Right lobe of liver (tissue), 6 donors: Measurements from ENCODE around the gene USP48. TPM values are rescaled to one million over a fixed set of nuclear protein-coding genes. Genes with fewer than 3 reads are reported as not detected.

Source experiments
- ATAC-seq, 4 donors: fragments of 200-7000 bp; cut with Tn5 transposase; one replicate each; pipeline ENCODE4 v1.9.1; 2020; ENCODE audit warnings: mild to moderate bottlenecking in 4 of 4, moderate library complexity in 4 of 4
- DNase-seq, 3 donors: peaks; one replicate each; pipeline ENCODE4 v3.0.0-alpha.2; 2020
- H3K27ac ChIP-seq, 3 donors: fragments of 200-600 bp; one replicate each; pipeline ENCODE4 v1.8.0; 2022
- H3K27me3 ChIP-seq, 2 donors: fragments of 200-600 bp; one replicate each; pipeline ENCODE4 v1.8.0; 2022
- H3K36me3 ChIP-seq, 4 donors: fragments of 200-600 bp; sonication (generic) in 1 of 4; one replicate each; pipeline versions ENCODE4 v1.5.1 to v1.8.0; 2017 to 2022; ENCODE audit warnings: control low read depth in 1 of 4
- H3K4me1 ChIP-seq, 4 donors: fragments of 200-600 bp; sonication (generic) in 1 of 4; one replicate each; pipeline versions ENCODE4 v1.5.1 to v1.8.0; 2017 to 2022; ENCODE audit warnings: control low read depth in 1 of 4
- H3K4me3 ChIP-seq, 3 donors: fragments of 200-600 bp; one replicate each; pipeline ENCODE4 v1.8.0; 2022
- H3K9me3 ChIP-seq, 4 donors: fragments of 200-600 bp; sonication (generic) in 1 of 4; one replicate each; pipeline versions ENCODE4 v1.5.1 to v1.8.0; 2017 to 2022; ENCODE audit warnings: control low read depth in 1 of 4
- POLR2A ChIP-seq: fragments of 450-650 bp; IDR thresholded peaks from one replicate; pipeline ENCODE4 v1.6.1; 2017; ENCODE audit warnings: antibody characterized with exemption, mild to moderate bottlenecking
- WGBS: methylation state at CpG from one replicate; pipeline ENCODE4 v1.1.6; 2018; ENCODE audit warnings: low coverage, low lambda C conversion rate; ENCODE audit not compliant: insufficient coverage; ENCODE audit errors: missing lambda C conversion rate; 5-methylcytosine and 5-hydroxymethylcytosine counted together
- intact Hi-C, 2 donors: fragments of 100-400 bp; cut with DNase I; formaldehyde crosslinking; loops; one replicate each; pipeline versions ENCODE4 v1.11.2 to v1.14.1; 2022
- total RNA-seq, 6 experiments: library from RNA; depleted of rRNA in 2 of 6; stranded (reverse); fragments of >200 nt in 2 of 6; fragmentation: NEBNext Ultra II Directional in 3 of 6; extraction: Animal tissue kit (Norgen Biotek cat#: 25700) in 3 of 6; gene quantifications; one replicate each; pipeline versions ENCODE4 v1.1.0 to v1.2.4, GENCODE V29; 2016 to 2023
- TF ChIP-seq, protein P1 (sequence below), 4 donors: fragments of 200-600 bp in 3 of 4; fragments of 450-650 bp in 1 of 4; IDR thresholded peaks; one replicate each; pipeline versions ENCODE4 v1.5.1 to v1.8.0; 2016 to 2022; ENCODE audit warnings: antibody characterized with exemption in 4 of 4, mild to moderate bottlenecking in 2 of 4
- donor health status: DM: no; HTN: yes; CAD: no.
- donor health status: DM: no; HTN: no; CAD: no.
- donor health status: DM: no; HTN: no; CAD: no.
- donor health status: DM: no; HTN: yes; CAD: no.
- donor health status: DM: no; HTN: yes; CAD: no.

USP48 gene
- total RNA-seq, 6 experiments from 2014 or later: 21.3 to 24.5 (median 22.8) TPM

DNA sequence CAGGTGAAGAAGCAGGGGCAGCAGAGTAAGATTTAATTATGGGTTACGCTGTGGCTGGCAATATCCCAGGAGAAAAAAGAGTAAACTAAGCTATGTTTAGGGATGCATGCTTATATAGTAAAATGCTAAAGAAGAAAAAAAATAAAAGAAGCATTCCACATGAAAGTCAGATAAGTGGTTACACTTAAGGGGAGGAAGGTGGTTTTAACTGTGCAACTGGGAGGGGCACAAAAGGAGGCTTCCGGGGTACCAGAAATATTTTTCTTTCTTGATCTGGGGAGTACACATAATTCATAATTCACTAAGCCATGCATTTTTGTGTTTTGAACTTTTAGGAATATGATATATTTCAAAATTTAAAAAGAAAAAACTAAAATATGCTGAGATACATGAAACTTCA lies 39.5 kb downstream of the USP48 start:
- TF ChIP-seq, protein P1, sequence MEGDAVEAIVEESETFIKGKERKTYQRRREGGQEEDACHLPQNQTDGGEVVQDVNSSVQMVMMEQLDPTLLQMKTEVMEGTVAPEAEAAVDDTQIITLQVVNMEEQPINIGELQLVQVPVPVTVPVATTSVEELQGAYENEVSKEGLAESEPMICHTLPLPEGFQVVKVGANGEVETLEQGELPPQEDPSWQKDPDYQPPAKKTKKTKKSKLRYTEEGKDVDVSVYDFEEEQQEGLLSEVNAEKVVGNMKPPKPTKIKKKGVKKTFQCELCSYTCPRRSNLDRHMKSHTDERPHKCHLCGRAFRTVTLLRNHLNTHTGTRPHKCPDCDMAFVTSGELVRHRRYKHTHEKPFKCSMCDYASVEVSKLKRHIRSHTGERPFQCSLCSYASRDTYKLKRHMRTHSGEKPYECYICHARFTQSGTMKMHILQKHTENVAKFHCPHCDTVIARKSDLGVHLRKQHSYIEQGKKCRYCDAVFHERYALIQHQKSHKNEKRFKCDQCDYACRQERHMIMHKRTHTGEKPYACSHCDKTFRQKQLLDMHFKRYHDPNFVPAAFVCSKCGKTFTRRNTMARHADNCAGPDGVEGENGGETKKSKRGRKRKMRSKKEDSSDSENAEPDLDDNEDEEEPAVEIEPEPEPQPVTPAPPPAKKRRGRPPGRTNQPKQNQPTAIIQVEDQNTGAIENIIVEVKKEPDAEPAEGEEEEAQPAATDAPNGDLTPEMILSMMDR (IDR thresholded peaks at IDR 0.05): no peak
- TF ChIP-seq POLR2A: no peak
- WGBS: 88% methylated on average over 2 of the region's 2 CpGs
- peaks cover 0 to 24% (median under 1%) of the 10 kb centered on the region in 4 donors for H3K36me3 ChIP-seq
- ATAC-seq (no peak), DNase-seq (no peak)
- H3K4me3 ChIP-seq: no peak overlapping the region
- no peak overlapping the region for H3K27ac ChIP-seq
- no peaks in the 10 kb centered on the region for H3K4me1 ChIP-seq
- intact Hi-C loops: no loop called here
- H3K9me3 ChIP-seq: no peaks in the 10 kb centered on the region
- H3K27me3 ChIP-seq: no peaks in the 10 kb centered on the region

DNA sequence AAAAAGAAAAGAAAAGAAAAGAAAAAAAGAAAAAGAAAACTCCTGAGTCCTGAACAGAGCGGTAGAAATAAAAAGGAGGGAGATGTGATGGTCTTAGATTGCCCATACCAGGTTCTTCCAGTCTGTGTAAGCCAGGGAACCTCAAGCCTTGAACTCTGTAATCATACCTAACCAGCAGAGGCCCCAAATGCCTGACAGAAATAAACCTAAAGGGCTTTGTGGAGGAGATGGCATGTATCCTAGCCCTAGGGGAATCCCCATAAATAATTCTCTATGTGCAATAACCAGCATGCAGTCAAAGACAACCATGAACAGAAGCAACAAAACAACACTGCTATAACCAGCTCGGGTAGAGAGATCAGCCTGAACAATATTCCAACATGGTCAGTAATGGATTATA lies 40.4 kb downstream of the USP48 start:
- intact Hi-C loops: no loop called here
- no peak for ATAC-seq

DNA sequence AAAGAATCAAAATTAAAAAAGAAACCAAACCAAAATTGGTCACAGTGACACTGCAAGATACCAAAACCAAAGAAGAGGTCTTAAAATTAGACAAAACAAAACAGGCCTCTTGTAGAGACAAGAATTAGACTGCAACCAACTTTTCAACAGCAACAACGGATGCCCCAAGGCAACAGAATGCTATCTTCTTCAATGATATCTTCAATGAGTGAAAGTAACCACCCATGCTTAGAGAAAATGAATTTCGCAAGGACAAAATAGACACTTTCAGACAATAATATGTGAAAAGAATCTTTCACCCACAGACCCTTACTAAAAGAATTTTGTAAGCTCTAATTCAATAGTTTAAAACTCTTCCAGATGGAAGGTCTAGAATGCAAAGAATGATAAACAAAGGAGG lies 41.7 kb downstream of the USP48 start:
- intact Hi-C loops: no loop called here
- Histone ChIP-seq H3K4me3 (no peak overlapping the region), H3K9me3 (no peaks in the 10 kb centered on the region), H3K36me3 (peaks cover 0 to 12% (median 3%) of the 10 kb centered on the region in 4 donors), H3K27ac (no peak overlapping the region), H3K4me1 (no peaks in the 10 kb centered on the region), H3K27me3 (no peaks in the 10 kb centered on the region)
- 81% methylated on average over 2 of the region's 2 CpGs for WGBS
- ATAC-seq (no peak), DNase-seq (no peak)
- TF ChIP-seq POLR2A: no peak
- TF ChIP-seq, protein P1 (IDR thresholded peaks at IDR 0.05): no peak

More for the DNA sequence above, 40.4 kb downstream of the USP48 start:
- no peaks in the 10 kb centered on the region for H3K9me3 ChIP-seq
- TF ChIP-seq POLR2A: no peak
- TF ChIP-seq, protein P1 (IDR thresholded peaks at IDR 0.05): no peak
- WGBS: 80% methylated on average over 2 of the region's 2 CpGs
- no peak for DNase-seq
- H3K4me1 ChIP-seq: no peaks in the 10 kb centered on the region
- no peaks in the 10 kb centered on the region for H3K27me3 ChIP-seq
- no peak overlapping the region for H3K27ac ChIP-seq
- peaks cover 0 to 15% (median 0%) of the 10 kb centered on the region in 4 donors for H3K36me3 ChIP-seq
- H3K4me3 ChIP-seq: no peak overlapping the region

DNA sequence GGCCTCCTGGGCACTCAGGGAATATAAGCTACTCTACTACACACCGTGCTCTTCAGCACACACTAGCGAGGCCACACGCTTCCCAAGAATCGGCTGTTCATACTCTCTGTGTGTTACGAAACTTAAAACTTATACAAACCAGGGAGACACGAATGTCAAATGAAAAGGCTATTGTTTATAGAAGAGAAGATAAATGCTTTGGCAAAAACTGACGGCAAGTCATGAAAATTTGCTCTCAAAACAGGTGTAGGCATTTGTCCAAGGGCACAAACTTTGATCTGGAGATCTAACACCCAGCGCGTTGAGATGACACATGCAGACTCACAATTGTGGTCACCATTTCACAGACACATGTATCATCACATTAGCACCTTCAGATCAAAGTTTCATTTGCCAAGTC lies 46.1 kb downstream of the USP48 start:
- H3K27me3 ChIP-seq: no peaks in the 10 kb centered on the region
- H3K36me3 ChIP-seq: peaks cover 0 to 30% (median 16%) of the 10 kb centered on the region in 4 donors
- no peak overlapping the region for H3K4me3 ChIP-seq
- intact Hi-C loops: no loop called here
- H3K9me3 ChIP-seq: no peaks in the 10 kb centered on the region
- H3K27ac ChIP-seq: no peak overlapping the region
- no peak for ATAC-seq
- H3K4me1 ChIP-seq: no peaks in the 10 kb centered on the region
- 74% methylated on average over 9 of the region's 9 CpGs for WGBS
- DNase-seq: no peak
- TF ChIP-seq POLR2A: no peak
- TF ChIP-seq, protein P1 (IDR thresholded peaks at IDR 0.05): no peak

DNA sequence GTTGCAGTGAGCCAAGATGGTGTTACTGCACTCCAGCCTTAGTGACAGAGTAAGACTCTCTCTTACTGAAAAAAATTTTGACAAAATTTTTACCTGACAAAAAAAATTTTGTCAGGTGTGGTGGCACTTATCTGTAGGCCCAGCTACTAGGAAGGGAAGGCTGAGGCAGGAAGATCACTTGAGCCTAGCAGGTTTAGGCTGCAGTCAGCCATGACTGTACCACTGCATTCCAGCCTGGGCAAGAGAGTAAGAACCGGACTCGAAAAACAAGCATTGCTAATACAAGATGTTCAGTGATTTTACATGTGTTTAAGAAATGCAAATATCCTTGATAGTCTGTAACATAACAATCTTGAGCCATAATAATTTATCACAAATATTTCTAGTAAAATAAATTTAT lies 46.9 kb downstream of the USP48 start:
- Histone ChIP-seq H3K4me1 (no peaks in the 10 kb centered on the region), H3K27me3 (no peaks in the 10 kb centered on the region), H3K27ac (no peak overlapping the region), H3K9me3 (no peaks in the 10 kb centered on the region), H3K4me3 (no peak overlapping the region), H3K36me3 (peaks cover 0 to 30% (median 16%) of the 10 kb centered on the region in 4 donors)
- ATAC-seq: no peak
- TF ChIP-seq, protein P1 (IDR thresholded peaks at IDR 0.05): no peak
- TF ChIP-seq POLR2A: no peak
- intact Hi-C loops: no loop called here
- DNase-seq: no peak
- 93% methylated on average over 2 of the region's 2 CpGs for WGBS
